Adrenal gland (tissue), 12 donors: Measurements from ENCODE around the gene GPAM. TPM values are rescaled to one million over a fixed set of nuclear protein-coding genes. Genes with fewer than 3 reads are reported as not detected.

Experiments
- DNase-seq, 7 donors: peaks; one replicate each; pipeline ENCODE4 v3.0.0-alpha.2; 2019 to 2020
- H3K27ac ChIP-seq, 5 donors: fragments of 200-600 bp; sonication (generic) in 4 of 5; 1 replicate in 3 of 5; 2 replicates in 2 of 5; pipeline versions ENCODE4 v1.5.1 to v1.8.0; 2016 to 2020; ENCODE audit warnings: mild to moderate bottlenecking in 1 of 5
- H3K27me3 ChIP-seq: fragments of 200-600 bp; 2 replicates; pipeline ENCODE4 v1.8.0; 2021
- H3K36me3 ChIP-seq, 2 donors: fragments of 200-600 bp; replicated peaks in 1 of 2; 1 replicate in 1 of 2; 2 replicates in 1 of 2; pipeline versions ENCODE4 v1.5.1 to v1.8.0; 2018 to 2022
- H3K4me1 ChIP-seq, 2 donors: fragments of 200-600 bp; replicated peaks in 1 of 2; 1 replicate in 1 of 2; 2 replicates in 1 of 2; pipeline versions ENCODE4 v1.5.1 to v1.8.0; 2018 to 2021
- H3K4me3 ChIP-seq, 4 donors: fragments of 200-600 bp; sonication (generic) in 3 of 4; one replicate each; pipeline ENCODE4 v1.5.1; 2016 to 2018
- H3K9me3 ChIP-seq, 3 donors: fragments of 200-600 bp; sonication (generic) in 1 of 3; replicated peaks in 1 of 3; 1 replicate in 2 of 3; 2 replicates in 1 of 3; pipeline versions ENCODE4 v1.5.1 to v1.8.0; 2016 to 2021
- POLR2A ChIP-seq, 2 donors: fragments of 450-650 bp; IDR thresholded peaks; one replicate each; pipeline ENCODE4 v1.6.1; 2017; ENCODE audit warnings: antibody characterized with exemption in 2 of 2, mild to moderate bottlenecking in 2 of 2, moderate library complexity in 1 of 2
- WGBS, 4 donors: extraction: QIAGEN DNeasy Blood & Tissue Kit in 2 of 4; methylation state at CpG; one replicate each; pipeline versions ENCODE4 v1.1.5 to v1.1.7; 2013 to 2017; 5-methylcytosine and 5-hydroxymethylcytosine counted together
- intact Hi-C, 2 donors: fragments of 100-400 bp; cut with DNase I; formaldehyde crosslinking; loops; one replicate each; pipeline versions ENCODE4 v1.14.1 to v1.15.0; 2022 to 2023
- polyA plus RNA-seq, 3 donors: library from polyadenylated mRNA; stranded (reverse); fragments of 200-250 nt in 2 of 3; fragments of 350-450 nt in 1 of 3; fragmentation: Illumina TruSeq in 1 of 3; extraction: RNeasy Lipid Tissue Mini Kit (QIAGEN cat#74804) in 1 of 3; gene quantifications; one replicate each; pipeline ENCODE4 v1.2.3, GENCODE V29; 2013 to 2014
- total RNA-seq, 9 donors: library from RNA; depleted of rRNA in 4 of 9; stranded (reverse); fragments of >200 nt in 4 of 9; fragments of 120-200 nt in 1 of 9; fragmentation: NEBNext Ultra II Directional in 1 of 9; extraction: Animal tissue kit (Norgen Biotek cat#: 25700) in 1 of 9; gene quantifications; one replicate each; pipeline versions ENCODE4 v1.1.0 to v1.2.4, GENCODE V29; 2013 to 2023
- TF ChIP-seq, protein P1 (sequence below), 6 experiments: fragments of 450-650 bp in 4 of 6; fragments of 200-600 bp in 2 of 6; sonication (generic) in 1 of 6; IDR thresholded peaks; 1 replicate in 5 of 6; 2 replicates in 1 of 6; pipeline versions ENCODE4 v1.5.1 to v1.8.0; 2016 to 2021; ENCODE audit warnings: antibody characterized with exemption in 6 of 6, mild to moderate bottlenecking in 2 of 6, moderate library complexity in 1 of 6
- donor health status: healthy with polysubstance abuse.
- donor health status: Bipolar disorder and iron deficiency.
- donor health status: DM: yes; HTN: yes; CAD: no.
- donor health status: DM: no; HTN: no; CAD: no.
- donor health status: DM: no; HTN: no; CAD: no.
- donor health status: DM: yes; HTN: yes; CAD: no.

Gene GPAM
- total and polyA plus RNA-seq, 12 donors = 15.9 to 297 (median 104) TPM

DNA sequence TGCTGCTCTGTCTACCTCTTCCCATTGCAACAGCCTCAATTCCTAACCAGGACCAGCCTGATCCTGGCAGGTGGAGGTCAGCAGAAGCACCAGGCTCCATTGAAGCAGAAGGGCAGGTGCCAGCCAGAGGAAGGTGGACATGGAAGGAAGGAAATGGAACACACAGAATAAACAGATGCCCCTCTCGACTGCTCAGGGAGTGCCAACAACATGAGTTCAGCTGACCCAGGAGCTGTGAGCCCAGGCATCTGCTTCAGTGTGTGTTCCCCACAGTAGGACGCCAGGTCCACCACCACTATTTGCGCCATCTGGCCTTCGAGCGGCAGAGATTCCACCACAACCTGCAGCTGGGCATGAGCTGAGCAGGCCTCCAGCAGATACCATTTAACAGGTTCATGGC lies 56.7 kb downstream of the GPAM start:
- Histone ChIP-seq H3K27me3 (no peaks in the 10 kb centered on the region), H3K27ac (no peak overlapping the region), H3K4me3 (no peak overlapping the region), H3K9me3 (no peaks in the 10 kb centered on the region), H3K36me3 (no peaks in the 10 kb centered on the region), H3K4me1 (no peaks in the 10 kb centered on the region)
- TF ChIP-seq, protein P1, sequence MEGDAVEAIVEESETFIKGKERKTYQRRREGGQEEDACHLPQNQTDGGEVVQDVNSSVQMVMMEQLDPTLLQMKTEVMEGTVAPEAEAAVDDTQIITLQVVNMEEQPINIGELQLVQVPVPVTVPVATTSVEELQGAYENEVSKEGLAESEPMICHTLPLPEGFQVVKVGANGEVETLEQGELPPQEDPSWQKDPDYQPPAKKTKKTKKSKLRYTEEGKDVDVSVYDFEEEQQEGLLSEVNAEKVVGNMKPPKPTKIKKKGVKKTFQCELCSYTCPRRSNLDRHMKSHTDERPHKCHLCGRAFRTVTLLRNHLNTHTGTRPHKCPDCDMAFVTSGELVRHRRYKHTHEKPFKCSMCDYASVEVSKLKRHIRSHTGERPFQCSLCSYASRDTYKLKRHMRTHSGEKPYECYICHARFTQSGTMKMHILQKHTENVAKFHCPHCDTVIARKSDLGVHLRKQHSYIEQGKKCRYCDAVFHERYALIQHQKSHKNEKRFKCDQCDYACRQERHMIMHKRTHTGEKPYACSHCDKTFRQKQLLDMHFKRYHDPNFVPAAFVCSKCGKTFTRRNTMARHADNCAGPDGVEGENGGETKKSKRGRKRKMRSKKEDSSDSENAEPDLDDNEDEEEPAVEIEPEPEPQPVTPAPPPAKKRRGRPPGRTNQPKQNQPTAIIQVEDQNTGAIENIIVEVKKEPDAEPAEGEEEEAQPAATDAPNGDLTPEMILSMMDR (IDR thresholded peaks at IDR 0.05) = no peak
- TF ChIP-seq POLR2A (IDR thresholded peaks at IDR 0.05) = no peak
- no peak for DNase-seq
- intact Hi-C loops = no loop called here
- 71 to 90% (median 88%) methylated on average over 1 to 5 of the region's 5 CpGs for WGBS, 4 donors

DNA sequence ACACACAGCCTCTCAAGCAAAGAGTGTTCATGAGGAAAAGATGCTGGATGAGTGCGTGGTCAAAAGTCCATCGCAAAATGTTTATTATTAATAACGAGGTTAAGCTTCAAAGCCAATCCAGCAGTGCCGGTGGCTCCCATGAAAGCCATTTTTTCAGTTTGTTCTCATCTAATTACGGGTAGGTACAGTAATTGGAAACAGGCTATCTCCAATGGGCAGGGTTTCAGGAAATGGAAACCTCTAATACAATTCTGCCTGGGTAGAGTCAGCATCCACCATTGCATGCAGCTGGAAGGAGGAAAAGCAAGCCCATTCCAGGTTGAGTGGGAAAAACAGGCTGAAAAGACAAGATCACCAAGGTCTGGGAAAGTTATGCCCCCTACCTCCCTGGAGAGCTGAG lies 57.4 kb downstream of the GPAM start:
- WGBS, 4 donors = 63 to 83% (median 75%) methylated on average over 5 of the region's 5 CpGs
- no peaks in the 10 kb centered on the region for H3K36me3 ChIP-seq
- no peaks in the 10 kb centered on the region for H3K4me1 ChIP-seq
- no peaks in the 10 kb centered on the region for H3K9me3 ChIP-seq
- no peak overlapping the region for H3K4me3 ChIP-seq
- intact Hi-C loops = no loop called here
- H3K27me3 ChIP-seq = no peaks in the 10 kb centered on the region
- H3K27ac ChIP-seq = no peak overlapping the region
- TF ChIP-seq POLR2A (IDR thresholded peaks at IDR 0.05) = no peak
- TF ChIP-seq, protein P1 (IDR thresholded peaks at IDR 0.05) = no peak
- DNase-seq = no peak

DNA sequence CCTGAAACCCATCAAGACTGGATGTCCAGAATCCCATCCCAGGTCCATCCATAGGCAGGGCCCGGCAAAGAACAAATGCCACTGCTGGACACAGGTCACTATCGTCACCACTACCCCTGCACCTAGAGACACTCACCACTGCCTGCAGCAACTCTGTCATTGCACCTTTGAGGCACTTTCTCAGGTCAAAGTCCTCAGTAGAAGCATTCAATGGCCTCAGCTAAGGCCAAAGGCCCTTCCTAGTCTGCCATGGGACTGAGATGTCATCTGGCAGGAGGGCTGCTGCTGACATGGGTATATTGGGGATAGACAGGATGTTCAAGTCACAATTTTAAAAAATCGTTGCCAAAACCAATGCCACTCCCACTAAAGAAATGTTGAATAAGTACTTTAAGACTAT lies 58.7 kb downstream of the GPAM start:
- H3K4me3 ChIP-seq = no peak overlapping the region
- H3K27me3 ChIP-seq = no peaks in the 10 kb centered on the region
- TF ChIP-seq, protein P1 (IDR thresholded peaks at IDR 0.05) = no peak
- no peak for TF ChIP-seq POLR2A (IDR thresholded peaks at IDR 0.05)
- H3K36me3 ChIP-seq = no peaks in the 10 kb centered on the region
- intact Hi-C loops = no loop called here
- no peak overlapping the region for H3K27ac ChIP-seq
- H3K9me3 ChIP-seq = no peaks in the 10 kb centered on the region
- no peak for DNase-seq
- no peaks in the 10 kb centered on the region for H3K4me1 ChIP-seq
- 70 to 91% (median 76%) methylated on average over 2 to 3 of the region's 3 CpGs for WGBS, 4 donors

DNA sequence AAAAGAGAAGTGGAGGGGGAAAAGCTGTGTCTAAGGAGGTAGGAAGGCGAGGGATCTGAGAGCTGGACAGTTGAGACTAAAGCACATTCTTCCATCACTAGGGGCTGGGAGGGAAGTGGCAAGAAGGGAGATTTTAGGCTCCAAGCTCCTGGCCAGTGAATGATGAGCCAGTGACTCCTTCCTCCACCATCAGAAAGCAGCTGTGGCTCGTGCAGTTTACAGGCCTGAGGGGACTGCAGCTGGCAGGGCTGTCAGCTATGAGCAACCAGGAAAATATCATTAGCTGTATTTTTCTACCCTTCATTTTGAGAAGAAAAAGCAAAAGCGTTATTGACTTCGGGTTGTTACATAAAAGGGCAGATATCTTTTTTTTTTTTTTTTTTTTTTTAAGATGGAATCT lies 60.7 kb downstream of the GPAM start:
- H3K27me3 ChIP-seq = no peaks in the 10 kb centered on the region
- H3K9me3 ChIP-seq = no peaks in the 10 kb centered on the region
- TF ChIP-seq, protein P1 (IDR thresholded peaks at IDR 0.05) = no peak
- no peak for TF ChIP-seq POLR2A (IDR thresholded peaks at IDR 0.05)
- intact Hi-C loops = no loop called here
- no peak for DNase-seq
- H3K4me3 ChIP-seq = no peak overlapping the region
- H3K36me3 ChIP-seq = no peaks in the 10 kb centered on the region
- no peaks in the 10 kb centered on the region for H3K4me1 ChIP-seq
- no peak overlapping the region for H3K27ac ChIP-seq
- 74 to 87% (median 79%) methylated on average over 4 of the region's 4 CpGs for WGBS, 4 donors
